ENCODE data around the gene HS3ST3A1.
A peak's percentile ranks its signal among the peaks of the same experiment; 100 is the strongest.

Gene HS3ST3A1

DNA sequence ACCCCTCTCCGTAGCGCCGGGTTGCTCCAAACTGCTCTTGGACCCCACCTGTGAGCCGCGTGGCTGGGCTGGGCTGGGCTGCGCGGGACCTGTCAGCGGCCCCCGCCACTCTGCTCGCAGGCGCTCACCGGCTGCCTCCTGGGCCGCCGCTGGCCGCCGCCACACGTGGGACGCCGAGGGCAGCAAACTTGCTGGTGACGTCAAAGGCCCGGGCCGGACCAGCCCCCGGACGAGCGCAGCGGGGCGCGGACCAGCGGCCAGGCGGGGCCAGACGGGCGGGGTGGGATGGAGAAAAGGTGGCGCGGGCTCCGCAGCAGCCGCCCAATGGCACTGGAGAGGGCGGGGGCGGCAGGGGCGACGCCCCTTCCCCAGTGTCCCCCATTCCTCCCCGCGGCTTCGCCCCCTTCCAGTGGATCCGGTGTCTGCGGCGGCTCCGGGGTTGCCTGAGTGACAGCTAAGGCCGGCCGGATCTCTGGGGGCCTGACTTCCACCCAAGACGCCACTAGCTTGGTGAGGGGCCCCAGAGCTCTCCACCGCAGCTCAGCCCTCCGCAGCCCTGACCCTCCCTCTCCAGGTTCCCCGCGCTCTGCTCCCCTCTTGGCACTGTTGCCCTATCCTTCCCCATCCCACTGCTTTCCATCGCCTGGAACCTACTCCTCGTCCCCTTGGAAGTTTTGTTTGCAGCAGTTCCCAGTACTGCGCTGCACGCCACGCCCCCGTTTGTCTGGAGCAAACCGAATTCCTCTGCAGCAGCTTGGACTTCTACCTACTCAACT, at the start of gene HS3ST3A1:
TSS of gene HS3ST3A1 (minus strand) at position 154 of the 776 bp plus-strand sequence. CDS start 800 bp downstream, outside the sequence.
- no peak for DNase-seq

DNA sequence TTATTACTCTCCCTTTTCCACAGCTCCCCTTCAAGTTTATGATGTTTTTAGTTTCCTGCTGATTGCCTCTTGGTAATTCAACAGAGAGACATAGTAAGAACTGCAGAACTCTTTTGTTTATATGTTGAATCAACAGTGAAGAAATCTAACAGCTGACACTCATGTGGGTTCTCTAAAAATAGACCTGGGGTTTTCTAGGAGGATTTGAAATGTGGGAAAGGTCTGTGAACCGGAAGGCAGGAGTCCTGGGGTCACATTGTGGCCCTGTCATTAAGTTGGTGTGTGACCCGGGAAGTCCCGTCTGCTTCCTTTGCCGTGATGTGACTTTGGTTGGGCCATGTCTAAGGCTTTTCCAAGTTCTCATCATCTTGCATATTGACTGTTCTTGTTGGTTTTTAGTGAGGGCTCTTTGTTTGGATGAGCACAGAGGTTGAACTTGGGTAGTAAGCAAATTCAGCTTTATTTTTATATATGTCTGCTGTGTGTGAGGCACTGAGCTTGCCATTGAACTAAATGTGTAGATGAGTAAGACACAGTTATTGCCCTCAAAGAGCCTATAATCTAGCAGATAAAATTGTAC, 48.5 kb upstream of the HS3ST3A1 start:
- no peak for DNase-seq

DNA sequence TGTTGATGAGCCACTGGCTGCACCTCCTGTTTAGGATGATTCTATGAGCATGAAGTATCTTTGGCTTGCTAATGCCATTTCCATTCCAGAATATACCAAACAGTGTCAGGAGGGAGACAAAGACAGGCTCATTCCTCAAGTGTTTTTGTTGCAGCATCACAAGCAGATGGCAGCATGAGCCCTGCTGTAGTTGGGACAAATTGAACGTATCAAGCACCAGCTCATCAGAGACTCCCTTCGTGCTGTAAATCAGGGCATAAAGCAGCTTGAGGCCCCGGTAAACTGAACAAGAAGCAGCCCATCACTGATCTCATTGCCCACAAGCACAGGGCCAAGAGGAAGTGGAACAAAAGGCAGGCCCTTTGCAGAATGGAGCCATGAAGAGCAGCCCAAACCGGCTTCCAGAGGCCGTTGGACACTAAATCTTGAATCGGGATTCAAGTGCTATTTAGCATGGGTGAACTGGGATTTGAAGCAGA, 45.9 kb upstream of the HS3ST3A1 start:
- no peak for DNase-seq

DNA sequence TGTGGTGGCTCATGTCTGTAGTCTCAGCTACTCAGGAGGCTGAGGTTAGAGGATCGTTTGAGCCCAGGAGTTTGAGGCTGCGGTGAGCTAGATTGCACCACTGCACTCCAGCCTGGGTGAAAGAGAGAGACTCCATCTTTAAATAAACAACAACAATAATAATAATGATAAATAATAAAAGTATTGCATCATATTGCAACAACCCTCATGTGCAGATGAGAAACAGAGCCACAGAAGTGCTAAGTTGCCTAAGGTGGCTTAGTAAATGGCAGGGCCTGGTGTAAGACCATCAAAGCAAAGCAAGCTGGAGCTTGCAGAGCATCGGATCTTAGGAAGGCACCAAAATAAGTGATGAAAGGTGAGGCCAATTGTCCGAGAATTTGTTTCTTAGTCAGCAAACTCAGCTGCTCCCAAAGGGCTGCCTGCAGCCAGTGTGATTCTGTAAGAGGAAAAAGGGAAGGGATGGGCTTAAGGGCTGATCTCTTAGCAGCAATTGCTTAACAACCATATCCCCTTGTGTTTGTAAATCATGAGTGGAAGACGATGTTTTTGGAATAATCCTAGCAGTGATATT, 45.3 kb upstream of the HS3ST3A1 start:
- no peak for DNase-seq

DNA sequence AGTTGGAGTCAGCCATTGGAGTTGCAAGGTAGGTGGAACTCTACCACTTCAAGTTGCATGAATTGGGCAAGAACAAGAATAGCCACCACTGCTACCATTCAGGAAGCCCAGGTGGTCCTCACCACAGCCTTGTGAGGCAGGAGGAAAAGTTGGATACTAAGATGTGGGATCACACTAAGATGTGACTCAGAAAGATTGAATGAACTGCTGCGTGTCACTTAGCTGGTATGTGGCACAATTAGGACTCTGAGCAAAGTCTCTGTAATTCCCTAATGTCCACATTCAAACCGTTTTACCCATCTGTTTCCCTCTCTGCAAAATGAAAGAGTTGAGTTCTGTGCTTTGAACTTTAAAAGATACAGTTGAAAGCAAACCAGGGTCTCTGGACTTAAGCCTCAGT, 44.7 kb upstream of the HS3ST3A1 start:
- no peak for DNase-seq

DNA sequence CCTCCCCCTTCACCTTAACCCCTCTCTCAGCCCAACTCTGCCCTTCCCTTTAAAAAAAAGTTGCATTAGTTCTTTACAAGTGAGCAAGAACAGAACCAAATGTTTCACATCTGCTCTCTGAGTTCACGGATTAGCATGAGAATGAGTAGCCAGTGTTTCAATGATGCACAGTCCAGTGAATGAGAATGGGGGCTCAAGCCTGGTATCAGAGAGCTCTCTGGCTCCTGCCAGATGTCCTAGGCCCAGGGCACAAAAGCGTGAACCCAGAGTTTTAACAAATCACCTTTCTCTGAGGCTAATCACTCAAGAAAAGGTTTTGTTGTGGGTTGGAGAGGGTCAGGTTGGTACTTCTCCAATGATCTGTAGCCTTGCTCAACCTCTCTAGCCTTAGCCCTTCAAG, 41.5 kb upstream of the HS3ST3A1 start:
- DNase-seq: no peak

DNA sequence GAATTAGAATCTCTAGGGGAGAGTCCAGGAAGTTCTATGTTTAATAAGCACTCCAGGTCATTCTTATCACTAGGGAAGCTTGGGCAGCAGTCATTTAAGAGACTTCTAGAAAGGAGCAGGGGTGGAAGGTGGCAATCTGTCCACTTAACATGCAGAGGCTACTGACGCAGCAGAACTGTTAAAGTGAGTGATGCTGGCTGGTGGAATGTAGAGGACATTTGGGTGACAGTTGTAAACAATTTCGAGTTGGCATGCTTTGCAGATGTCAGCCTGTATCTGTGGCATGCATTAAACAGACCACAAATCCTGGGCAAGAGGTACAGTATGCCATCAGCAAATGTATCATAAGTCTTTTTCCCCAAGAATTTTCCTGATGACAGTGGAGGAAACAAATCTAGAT, 40.5 kb upstream of the HS3ST3A1 start:
- no peak for DNase-seq

DNA sequence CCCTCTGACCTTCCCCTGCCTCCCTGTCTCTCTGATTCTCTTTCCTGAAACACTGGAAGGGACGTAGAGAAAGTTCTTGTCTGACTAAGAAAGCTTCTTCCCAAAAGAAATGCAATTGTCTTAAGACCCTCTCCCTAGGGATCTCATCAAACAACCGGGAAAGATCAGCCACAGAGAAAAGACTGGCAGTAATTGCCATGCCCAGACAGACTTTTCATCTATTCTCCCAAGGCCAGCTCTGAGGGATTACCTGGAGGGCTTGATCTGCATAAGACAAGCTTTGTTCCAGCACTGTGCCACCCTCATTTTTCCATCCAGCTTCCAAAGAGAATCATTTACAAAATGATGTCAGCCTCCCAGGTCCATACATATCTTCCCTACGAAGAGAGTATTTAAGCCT, 38.8 kb upstream of the HS3ST3A1 start:
- no peak for DNase-seq

DNA sequence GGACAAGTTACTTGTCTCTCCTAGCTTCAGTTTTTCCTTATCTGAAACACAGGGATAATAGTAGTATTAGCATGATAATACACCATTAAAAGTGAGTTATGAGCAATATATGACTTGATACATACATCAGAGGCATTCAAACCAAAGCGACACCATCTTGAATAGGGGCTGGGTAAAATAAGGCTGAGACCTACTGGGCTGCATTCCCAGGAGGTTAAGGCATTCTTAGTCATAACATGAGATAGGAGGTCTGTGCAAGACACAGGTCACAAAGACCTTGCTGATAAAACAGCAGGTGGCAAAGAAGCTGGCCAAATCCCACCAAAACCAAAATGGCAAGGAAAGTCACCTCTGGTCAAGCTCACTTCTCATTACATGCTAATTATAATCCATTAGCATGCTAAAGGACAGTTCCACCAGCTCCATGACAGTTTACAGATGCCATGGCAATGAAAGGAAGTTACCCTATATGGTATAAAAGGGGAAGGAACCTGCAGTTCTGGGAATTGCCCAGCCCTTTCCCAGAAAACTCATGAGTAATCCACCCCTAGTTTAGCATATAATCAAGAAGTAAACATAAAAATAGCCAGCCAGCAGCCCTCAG, 37.2 kb upstream of the HS3ST3A1 start:
- DNase-seq: no peak

DNA sequence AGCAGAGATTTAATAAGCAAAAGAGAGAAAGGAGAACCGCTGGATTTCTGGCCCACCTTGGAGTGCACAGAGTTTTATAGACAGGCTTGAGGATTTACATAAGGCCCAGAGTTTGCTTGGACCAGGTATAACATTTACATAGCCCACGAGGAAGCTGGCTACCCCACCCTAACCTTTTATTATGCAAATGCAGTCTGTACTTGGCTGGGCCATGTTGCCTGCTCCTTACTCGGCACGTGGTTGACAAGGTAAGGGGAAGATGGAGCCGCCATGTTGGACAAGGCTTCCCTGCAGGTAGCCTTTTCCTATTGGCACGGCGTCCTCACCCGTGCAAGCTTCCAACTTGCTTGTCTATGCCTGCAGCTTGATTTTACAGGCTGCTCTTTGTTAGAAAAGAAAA, 35.2 kb upstream of the HS3ST3A1 start:
- no peak for DNase-seq

DNA sequence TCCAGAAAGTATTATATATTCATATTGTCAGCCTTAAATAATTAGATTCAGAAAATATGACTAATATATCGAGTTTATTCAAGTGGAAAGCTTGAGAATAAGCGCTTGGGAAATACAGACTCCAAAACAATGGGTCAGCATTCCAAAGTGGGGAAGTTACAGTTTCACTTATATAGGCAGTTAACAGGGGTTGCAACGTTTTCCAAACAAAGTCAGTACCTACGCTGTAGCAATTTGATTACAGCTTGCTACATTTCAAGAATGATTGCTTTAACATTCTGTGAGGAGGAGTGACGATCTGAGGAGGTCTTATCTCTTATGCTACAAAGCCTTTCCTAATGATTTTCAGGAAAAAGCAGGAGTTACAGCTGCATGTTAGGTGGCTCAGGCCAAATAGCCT, 34.2 kb upstream of the HS3ST3A1 start:
- no peak for DNase-seq

DNA sequence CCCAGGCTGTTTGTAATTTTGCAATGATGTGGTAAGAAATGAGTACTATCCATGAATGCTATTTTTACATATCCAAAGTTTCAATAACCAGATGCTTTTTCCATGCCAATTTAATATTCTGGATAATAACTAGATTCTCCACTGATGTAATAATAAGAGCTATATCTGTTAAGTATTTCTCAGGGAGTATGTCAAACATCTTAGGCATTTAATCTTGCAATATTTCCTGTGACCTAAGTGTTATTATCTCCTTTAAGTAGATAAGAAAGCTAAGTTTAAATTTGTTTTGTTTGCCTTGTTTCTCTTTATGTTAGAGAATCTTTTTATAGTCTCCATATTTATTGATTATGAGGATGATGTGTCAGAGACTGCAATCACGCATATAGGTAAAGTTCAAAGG, 32.3 kb upstream of the HS3ST3A1 start:
- DNase-seq: no peak

DNA sequence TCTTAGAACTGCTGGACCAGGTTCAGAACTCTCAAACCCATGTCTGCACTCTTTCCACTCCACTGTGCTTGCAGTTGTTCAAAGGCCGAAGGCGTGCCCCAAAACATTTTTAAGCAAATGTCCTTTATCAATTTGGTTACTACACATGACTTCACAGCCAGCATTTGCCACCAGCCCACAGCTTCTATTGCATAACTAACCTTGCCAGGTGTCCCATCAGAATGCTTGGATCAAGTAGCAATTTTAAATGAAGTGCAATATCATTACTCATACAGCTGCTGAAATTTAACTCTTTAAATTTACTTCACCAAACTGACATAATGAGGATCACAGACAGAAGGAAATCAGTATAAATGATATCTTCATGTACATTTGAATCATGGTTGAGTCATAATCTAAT, 29.8 kb upstream of the HS3ST3A1 start:
- no peak for DNase-seq

DNA sequence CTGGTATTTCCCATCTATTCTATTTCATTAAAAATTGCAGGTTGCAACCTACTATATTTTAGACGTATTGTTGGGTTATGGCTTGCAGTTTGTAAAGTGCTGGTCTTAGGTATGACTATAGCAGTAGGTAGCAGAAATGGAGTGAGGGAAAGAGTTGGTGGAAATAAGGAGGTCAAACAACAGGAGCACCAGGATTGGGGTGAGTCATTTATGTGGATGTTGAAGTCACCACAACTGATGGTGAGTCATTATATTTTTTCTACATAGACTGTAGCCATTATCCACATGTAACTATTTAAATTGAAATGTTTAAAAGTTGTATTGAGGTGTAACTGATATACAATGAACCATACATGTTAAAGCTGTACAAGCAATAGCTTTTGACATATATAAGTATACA, 25.0 kb upstream of the HS3ST3A1 start:
- no peak for DNase-seq

DNA sequence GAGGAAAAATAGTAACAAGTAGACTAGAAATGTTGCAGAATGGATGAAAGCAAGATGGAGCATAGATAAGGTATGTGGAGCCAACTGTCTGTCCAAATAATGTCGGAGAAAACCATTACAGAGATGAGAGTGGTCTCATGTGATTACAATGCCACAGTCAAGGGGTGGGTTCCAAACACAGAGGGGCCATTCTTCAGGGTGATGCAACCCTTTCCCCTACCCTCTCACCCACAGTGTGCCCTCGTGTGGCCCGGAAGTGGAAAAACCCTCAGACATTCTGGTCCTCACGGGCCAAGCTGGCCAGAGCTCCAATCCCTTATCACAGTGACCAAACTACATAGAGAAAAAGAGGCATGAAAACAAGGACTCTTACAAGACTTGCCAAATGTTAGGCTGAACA, 17.7 kb upstream of the HS3ST3A1 start:
- DNase-seq: no peak

DNA sequence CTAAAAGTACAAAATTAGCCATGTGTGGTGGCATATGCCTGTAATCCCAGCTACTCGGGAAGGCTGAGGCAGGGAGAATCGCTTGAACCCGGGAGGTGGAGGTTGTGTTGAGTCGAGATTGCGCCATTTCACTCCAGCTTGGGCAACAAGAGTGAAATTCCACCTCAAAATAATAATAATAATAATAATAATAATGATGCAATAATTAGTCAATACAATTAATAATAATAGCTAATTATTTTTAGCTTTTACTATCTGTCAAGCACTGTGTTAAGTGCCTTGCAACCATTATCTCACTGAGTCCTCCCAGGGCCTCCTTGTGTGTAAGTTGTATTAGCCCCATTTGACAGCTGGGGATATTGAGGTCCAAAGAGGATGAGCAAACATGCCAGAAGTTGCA, 14.3 kb upstream of the HS3ST3A1 start:
- no peak for DNase-seq

DNA sequence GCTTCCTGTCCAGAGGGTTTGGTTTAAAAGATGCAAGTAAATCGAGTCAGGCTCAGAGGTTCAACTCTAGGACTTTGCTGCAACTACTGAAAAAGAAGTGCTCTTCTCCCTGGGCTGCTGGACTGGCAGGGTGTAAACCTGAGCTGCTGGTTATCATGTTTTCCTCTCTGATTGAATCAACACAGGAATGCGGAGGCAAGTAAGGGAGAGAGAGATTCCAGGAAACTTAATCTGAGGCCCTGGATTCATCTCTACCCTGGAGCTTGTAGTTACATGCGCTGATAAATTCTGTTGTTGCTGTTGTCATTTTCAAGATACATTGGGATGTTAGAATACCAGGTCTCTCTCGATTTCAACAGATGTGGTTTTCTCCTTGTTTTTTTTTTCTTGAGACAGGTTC, 8.2 kb upstream of the HS3ST3A1 start:
- DNase-seq: no peak

DNA sequence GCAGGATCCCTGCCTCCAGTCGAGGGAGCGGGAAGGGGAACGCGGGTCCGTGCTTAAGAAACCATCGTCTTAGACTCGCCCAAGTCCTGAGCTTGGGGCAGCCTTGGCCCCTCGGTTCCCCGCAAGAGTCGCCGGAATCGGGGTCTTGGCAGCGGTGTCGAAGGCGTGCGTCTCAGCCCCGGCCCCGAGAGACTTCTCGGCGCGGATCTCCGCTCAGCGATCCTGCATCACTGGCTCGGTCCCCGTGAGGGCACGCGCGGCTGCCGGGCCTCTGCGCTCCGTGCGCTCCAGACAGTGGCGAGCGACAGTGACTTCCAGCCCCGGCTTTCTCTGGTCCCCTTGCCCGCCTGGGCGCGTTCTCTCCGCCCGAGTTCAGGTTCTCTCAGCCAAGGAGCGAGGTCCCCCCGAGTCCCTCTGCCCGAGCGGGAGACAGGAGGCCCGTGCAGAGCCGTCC, 380 bp downstream of the HS3ST3A1 start:
- peak; percentile 5 for DNase-seq

DNA sequence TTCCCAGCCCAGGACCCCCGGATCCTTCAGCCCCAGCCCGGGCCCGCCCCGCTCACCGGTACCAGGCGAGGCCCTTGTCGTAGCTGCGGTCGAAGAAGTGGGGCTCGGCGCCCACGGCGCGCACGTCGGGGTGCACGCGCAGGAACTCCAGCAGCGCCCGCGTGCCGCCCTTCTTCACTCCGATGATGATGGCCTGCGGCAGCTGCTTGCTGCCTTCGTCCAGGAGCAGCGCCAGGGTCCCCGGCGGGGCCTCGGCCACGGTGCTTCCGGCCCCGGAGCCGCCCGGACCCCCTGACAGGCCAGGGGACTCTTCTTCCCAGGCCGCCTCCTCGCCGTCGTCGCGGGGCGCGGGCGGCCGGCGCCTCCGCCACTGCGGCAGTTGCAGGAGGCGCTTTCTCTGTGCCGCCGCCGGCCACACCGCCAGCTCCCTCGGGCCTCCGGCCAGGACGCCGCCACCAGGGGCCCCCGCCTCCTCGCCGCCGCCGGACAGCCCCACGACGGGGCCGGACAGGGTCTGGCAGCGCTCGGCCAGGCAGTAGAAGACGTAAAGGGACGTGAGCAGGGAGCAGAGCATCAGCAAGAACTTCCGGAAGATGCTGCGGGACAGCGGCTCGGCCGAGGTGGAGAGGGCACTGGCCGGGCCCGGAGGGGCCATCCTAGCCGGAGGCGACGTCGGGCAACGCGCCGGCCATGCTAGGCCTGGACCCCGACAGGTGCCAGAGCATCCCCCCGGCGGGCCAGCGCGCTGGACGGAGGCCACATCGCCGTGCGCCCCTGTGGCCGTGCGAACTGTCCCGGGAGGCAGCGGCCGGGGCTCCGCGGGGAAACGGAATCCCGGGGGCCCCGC, 1.0 kb downstream of the HS3ST3A1 start:
- DNase-seq: no peak

DNA sequence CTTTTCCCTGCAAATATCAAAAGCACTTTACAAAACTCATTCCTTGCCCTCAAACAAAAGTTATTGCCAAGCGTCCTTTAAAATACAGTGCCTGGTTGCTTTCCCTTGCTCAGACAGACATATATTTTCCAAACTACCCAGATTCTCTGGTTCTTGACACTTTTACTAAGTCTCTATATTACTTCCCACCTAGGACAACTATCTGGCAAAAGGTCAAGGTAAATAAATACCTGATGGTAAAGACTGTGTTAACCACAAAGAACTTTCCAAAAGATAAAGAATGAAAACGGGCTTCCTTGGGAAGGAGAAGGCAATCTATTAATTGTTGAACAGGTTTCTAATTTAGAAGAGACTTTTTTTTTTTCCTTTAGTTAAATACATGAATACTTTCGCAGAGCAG, 1.9 kb downstream of the HS3ST3A1 start:
- DNase-seq: no peak

DNA sequence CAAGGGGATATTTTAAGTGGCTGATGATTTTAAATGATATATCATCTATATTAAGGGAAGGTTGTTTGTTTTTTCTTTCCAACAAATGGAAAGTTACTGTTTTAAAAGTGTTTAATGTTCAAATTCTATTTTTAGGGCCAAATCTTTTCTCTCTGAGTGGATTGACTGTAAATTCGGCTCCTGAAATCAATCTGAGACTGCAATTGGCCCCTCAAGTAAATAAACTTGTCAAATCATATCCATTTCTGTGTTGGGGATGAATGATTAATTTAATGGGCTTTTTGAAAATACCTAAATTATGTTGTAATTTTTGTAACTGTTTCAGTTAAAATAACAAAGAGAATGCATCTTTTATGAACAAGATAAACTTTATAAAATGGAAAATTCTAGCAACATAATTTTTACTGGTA, 2.6 kb downstream of the HS3ST3A1 start:
- no peak for DNase-seq

DNA sequence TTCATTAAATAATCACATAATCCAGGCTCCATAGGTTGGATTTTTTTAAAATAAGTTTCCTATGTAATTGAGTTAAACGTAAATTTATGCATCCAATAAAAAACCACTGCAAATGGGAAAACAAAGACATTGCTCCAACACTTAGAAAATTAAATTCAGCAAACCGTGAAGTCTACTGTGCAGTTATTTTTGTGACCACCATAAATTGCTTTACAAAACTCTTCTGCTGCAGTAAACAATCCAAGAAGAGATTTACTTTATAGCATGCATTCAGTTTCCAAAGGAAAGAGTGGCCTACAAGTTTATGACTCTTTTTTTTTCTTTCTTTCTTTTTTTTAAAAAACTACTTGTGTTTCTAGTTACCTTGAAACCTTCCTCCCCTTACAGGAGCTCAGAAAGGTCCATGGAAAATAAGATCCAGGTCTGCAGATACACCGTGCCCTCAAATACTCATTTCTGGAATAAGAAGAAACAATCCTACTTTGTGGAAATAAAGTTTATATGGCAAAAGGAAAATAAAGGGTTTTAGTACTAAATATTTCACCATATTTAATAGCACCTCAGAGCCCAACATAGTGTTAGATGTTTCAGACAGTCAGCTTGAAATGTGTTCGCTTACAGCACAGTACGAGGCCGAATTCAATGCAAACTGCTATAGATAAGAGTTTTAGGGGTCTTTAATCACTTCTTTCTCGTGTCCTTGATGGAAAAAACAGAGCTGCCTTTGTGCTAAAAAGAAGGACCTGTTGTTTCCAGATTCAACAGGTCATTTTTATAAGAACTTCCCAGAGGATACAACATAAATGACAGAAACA, 3.2 kb downstream of the HS3ST3A1 start:
- DNase-seq: no peak

All from activated naive CD4-positive, alpha-beta T cell treated with Interleukin-2 at 50 U/mL for 16 hours (primary cell).